Right kidney (tissue), 9 donors: ENCODE results near the gene SUCLG1.
A peak's percentile ranks its signal among the peaks of the same experiment; 100 is the strongest.

ENCODE experiments used
- DNase-seq: peaks from one replicate; pipeline ENCODE4 v3.0.0-alpha.2; 2016
- long read RNA-seq, 8 donors: transcript quantifications; one replicate each; lab custom pipeline, GENCODE V29; 2026

SUCLG1 gene
- long read RNA-seq, donor 1, transcript SUCLG1-201 (9 exons, 1,475 nt), result minor isoform, 119 of 512 reads
- long read RNA-seq, donor 1, transcript SUCLG1-205 (2 exons, 1,765 nt), result major isoform, 277 of 512 reads
- long read RNA-seq, donor 1, partial matches to known transcripts, result 116 of 512 reads
- long read RNA-seq, donor 1, other reads (novel, unspliced or antisense), result 0 of 512 reads
- long read RNA-seq, donor 2, transcript SUCLG1-205 (2 exons, 1,765 nt), result major isoform, 171 of 306 reads
- long read RNA-seq, donor 2, transcript SUCLG1-201 (9 exons, 1,475 nt), result minor isoform, 72 of 306 reads
- long read RNA-seq, donor 2, partial matches to known transcripts, result 61 of 306 reads
- long read RNA-seq, donor 2, other reads (novel, unspliced or antisense), result 0 of 306 reads
- long read RNA-seq, donor 3, transcript SUCLG1-201 (9 exons, 1,475 nt), result minor isoform, 56 of 231 reads
- long read RNA-seq, donor 3, transcript SUCLG1-205 (2 exons, 1,765 nt), result major isoform, 117 of 231 reads
- long read RNA-seq, donor 3, partial matches to known transcripts, result 58 of 231 reads
- long read RNA-seq, donor 3, other reads (novel, unspliced or antisense), result 0 of 231 reads
- long read RNA-seq, donor 4, transcript SUCLG1-205 (2 exons, 1,765 nt), result major isoform, 178 of 308 reads
- long read RNA-seq, donor 4, transcript SUCLG1-201 (9 exons, 1,475 nt), result minor isoform, 45 of 308 reads
- long read RNA-seq, donor 4, partial matches to known transcripts, result 82 of 308 reads
- long read RNA-seq, donor 4, other reads (novel, unspliced or antisense), result 0 of 308 reads
- long read RNA-seq, donor 5, transcript SUCLG1-205 (2 exons, 1,765 nt), result major isoform, 200 of 365 reads
- long read RNA-seq, donor 5, transcript SUCLG1-201 (9 exons, 1,475 nt), result minor isoform, 83 of 365 reads
- long read RNA-seq, donor 5, partial matches to known transcripts, result 81 of 365 reads
- long read RNA-seq, donor 5, other reads (novel, unspliced or antisense), result 0 of 365 reads
- long read RNA-seq, donor 6, transcript SUCLG1-205 (2 exons, 1,765 nt), result major isoform, 188 of 332 reads
- long read RNA-seq, donor 6, transcript SUCLG1-201 (9 exons, 1,475 nt), result minor isoform, 67 of 332 reads
- long read RNA-seq, donor 6, partial matches to known transcripts, result 74 of 332 reads
- long read RNA-seq, donor 6, other reads (novel, unspliced or antisense), result 0 of 332 reads
- long read RNA-seq, donor 7, transcript SUCLG1-206 (3 exons, 762 nt), result minor isoform, 5 of 395 reads
- long read RNA-seq, donor 7, transcript SUCLG1-201 (9 exons, 1,475 nt), result minor isoform, 87 of 395 reads
- long read RNA-seq, donor 7, transcript SUCLG1-205 (2 exons, 1,765 nt), result major isoform, 207 of 395 reads
- long read RNA-seq, donor 7, partial matches to known transcripts, result 96 of 395 reads
- long read RNA-seq, donor 7, other reads (novel, unspliced or antisense), result 0 of 395 reads
- long read RNA-seq, donor 8, transcript SUCLG1-201 (9 exons, 1,475 nt), result minor isoform, 96 of 397 reads
- long read RNA-seq, donor 8, transcript SUCLG1-205 (2 exons, 1,765 nt), result major isoform, 200 of 397 reads
- long read RNA-seq, donor 8, partial matches to known transcripts, result 99 of 397 reads
- long read RNA-seq, donor 8, other reads (novel, unspliced or antisense), result 0 of 397 reads

DNA sequence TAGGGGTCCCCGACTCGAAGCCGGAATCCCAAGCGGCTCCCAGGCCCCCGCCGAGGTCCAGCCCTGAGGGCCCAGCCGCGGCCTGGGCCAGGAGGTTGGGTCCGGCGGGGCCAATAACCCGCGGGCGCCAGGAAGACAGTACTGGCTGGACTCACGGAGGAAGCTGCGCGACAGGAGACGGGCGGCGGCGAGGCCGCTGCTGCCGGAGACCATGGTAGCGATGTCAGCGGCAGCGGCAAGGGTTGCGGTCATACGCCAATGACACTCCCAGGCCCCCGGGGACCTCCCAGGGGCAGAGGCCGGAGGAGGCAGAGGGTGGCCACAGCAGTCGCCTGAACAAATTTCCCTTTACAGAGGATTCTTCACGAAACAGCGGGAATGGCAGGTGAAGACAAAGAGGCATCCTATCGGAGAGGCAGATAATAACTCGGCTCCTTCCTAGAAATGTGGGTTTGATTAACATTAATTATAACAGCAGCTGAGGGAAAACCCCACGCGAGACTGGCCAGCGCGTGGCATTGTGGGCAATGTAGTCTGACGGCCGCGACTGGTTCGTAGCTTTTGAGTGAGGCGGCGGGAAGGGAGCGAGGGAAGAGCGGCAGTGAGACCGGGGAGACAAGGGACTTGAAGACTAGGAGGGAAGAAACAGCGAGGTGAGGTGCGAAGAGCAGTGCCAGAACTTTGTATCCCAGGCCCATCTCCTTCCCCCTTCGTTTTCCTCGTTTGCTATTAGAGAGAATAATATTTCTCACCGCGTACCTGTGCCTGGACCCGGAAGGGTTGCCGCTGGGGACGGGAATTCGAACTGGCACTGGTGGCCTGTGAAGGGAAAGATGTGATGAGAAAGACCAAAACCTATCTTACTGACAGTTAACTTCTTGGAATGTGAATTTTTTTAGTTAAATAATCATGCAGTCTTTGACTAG, at the start of gene SUCLG1:
Gene SUCLG1 (minus strand): TSS at position 263 of the 926 bp plus-strand sequence. CDS start 11 bp downstream, at position 252.
- peak; percentile 99 for DNase-seq

GRCh38 chr2:84498150-84498799, 39.2 kb upstream of the SUCLG1 start:
- no peak for DNase-seq

- DNase-seq, result no peak
Observed at GRCh38 chr2:84497285-84497684, 38.2 kb upstream of the SUCLG1 start.

GRCh38 chr2:84496386-84496785, 37.3 kb upstream of the SUCLG1 start:
- no peak for DNase-seq

GRCh38 chr2:84495539-84496146, 36.6 kb upstream of the SUCLG1 start:
- DNase-seq, result peak; percentile 47

- no peak for DNase-seq
Observed at GRCh38 chr2:84494070-84494469, 35.0 kb upstream of the SUCLG1 start.

DNA sequence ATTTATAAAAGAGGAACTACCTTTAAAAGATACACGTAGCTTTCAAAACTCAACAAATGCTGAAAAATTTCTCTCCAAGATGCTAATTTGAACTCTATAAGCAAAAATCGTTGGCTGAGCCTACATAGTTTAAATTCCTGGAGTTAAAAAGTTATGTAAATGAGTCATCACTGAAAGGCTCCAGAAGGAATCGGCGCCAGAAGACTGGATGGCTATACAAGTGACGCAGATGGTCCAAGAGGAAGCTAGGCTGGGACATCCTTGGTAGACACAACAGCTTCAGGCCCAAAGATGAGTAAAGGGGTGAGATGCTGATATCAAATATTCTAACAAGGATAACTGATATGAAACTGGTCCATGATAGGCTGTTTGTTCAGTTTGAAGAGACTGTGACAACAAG, 34.4 kb upstream of the SUCLG1 start:
- no peak for DNase-seq

DNA sequence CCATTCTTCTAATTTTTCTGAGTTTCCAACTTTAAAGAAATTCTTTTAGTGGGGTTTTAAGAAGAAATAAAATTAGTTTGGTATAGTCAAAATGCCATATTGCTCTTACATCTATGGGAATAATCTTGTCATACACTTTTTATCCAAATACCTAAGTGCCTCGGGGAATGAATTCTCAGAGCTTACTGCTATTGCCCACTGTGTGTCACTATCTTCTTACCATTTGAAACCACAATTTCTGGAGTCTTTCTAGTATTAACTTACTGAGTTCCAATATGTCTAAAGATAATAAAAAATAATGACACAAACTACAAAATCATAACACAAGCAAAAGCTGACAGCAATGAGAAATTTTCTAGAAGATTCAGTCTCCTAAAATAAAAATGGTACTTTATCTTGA, 33.5 kb upstream of the SUCLG1 start:
- DNase-seq, result no peak

GRCh38 chr2:84491741-84492140, 32.7 kb upstream of the SUCLG1 start:
- no peak for DNase-seq

GRCh38 chr2:84491256-84491655, 32.2 kb upstream of the SUCLG1 start:
- no peak for DNase-seq

DNA sequence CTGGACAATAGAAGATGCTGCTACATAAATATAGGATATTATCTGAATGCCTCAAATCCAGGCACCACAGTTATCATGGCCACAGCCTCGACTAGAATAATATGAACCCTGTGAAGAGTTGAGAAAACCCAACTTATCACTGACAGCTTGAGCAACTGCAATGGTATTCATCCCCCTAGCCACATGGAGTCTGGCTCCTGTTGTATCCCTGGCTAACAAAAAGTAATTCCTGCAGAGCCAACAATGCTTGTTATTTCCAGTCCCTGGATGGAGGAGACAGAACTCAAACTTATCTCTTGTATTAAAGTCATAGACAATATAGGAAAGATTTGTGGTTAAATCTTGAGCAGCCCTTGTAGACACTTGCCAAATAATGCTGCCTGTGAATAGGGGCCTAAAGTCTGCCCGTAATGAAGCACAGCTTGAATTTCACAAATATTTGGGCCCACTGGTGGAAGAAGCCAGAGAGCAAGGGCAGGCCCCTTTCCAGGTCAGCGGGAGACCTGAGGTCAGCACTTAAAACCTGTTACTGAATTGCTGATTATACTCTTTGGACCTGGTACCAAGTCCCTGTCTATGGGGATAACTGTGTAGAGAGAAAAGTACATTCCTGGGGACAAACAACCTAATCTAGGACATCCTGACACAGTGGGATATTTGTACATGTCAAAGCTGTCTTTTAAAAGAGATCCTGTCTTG, 28.4 kb upstream of the SUCLG1 start:
- no peak for DNase-seq

DNA sequence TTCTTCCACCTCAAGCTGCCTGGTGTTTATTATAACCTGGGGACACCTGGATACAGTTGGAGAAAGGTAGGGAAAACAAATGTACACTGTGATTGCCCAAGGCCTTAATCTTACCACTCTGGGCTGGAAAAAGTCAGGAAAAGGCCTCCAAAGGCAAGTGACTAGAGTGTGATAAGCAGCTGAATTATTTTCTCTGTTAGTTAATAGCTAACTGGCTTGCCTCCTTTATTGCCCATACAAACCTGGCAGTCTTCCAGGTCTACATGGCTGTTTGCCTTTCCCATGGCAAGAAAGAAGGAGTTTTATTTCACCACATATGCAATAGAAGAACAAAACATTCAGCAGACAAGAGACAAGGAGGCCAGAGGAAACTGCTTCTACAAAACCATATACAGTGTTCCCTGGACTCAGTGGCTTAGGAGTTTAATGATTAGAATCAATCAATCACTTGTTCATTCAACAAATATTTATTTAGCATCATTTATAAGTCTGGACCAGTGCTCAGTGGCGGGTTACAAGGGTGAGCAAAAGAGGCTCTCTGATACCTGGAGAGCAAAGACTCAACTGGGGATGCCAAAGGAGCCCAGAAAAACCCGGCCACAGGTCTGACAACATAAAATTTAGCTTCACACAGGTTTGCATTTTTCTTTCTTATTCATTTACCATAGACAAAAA, 27.5 kb upstream of the SUCLG1 start:
- DNase-seq, result peak; percentile 35

DNA sequence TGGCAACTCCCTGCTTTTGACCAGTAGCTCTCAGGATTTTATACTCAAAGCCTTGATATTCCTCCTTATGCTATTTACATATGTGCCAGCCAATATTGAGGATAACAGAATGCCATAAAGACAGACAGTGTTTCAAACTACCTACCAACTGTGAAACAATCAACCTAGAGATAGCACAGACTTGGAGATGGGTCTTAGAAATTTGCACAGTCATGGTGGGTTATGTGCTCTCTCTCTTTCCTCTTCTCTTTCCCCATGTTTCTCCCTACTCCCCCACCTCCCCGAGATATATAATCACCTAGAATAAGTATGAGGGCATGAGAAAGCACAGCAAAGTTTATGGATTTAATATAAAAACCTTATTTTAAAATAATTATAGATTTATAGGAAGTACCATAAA, 24.2 kb upstream of the SUCLG1 start:
- DNase-seq, result no peak

DNA sequence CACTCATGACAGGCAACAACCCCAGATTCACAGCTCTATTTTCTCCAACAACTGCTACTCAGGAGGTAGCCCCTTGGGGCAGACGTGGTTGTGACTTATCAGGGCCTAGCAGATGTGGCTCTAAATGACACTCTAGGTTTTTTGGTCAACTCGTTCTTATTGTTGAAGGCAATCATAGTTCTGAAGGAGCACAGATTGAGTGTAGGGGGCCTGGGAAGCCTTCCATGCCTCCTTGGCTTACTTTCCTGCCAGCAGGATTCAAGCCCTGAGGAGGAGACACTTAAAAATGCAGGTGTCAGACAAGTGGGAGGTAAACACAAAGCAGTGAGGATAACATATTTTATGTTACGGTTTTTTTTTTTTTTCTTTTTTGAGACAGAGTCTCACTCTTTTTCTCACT, 23.5 kb upstream of the SUCLG1 start:
- DNase-seq, result no peak

DNA sequence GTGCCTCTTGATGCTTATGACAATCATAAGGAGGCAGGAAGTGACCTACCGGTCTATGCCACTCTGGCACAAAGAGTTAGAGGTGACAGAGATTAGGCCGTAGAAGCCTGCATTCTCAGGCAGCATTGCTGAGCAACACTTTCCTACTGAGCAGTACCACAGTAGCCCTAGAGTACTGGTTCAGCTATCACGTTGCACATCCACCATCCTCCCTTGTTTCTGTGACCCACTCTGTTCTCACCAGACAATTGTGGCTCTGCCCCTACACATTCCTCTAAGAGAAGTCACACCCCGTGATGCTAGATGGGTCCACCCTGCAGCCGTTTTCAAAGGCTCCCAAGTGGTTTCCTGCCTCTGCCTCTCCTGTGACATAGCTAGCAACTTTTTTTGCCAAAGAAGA, 22.6 kb upstream of the SUCLG1 start:
- DNase-seq, result no peak

GRCh38 chr2:84478867-84479266, 19.8 kb upstream of the SUCLG1 start:
- DNase-seq, result no peak

DNA sequence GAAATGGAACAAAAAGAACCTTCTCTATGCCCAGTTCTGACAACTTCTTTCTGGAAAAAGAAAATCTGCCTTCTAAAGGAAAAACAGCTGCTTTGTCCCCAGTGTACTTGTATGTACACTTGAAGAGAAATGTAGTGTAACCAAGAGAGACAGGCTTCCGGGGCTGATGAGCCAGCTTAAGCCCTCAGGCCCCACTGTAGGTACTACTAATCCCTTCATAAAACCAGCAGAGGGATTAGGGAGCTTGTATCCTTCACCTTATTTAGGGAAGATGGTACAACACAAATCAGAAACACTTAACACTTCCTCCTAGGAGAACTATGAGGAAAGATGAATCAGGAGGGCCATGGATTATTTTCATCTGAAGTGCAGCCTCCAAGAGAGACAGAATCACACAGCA, 18.8 kb upstream of the SUCLG1 start:
- no peak for DNase-seq

DNA sequence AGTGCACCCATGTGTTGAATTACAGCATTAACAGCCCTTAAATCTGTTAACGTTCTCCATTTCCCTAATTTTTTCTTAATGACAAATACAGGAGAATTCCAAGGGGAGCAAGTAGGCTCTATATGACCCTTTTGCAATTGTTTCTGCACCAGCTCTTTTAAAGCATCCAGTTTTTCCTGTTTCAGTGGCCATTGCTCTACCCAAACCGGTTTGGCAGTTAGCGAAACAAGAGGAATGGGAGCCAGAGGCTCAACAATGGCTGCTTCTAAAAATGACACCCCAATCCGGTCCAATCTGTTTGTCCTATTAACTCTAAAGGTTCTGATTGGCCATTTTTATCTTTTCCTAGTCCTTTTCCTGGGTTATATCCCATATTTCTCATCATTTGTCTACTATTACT, 15.1 kb upstream of the SUCLG1 start:
- no peak for DNase-seq
